Heart left ventricle (tissue), 16 donors: ENCODE results near the gene C13orf46. TPM values are rescaled to one million over a fixed set of nuclear protein-coding genes. Genes with fewer than 3 reads are reported as not detected.

Experiments
- ATAC-seq, 4 donors: fragments of 200-7000 bp; cut with Tn5 transposase; one replicate each; pipeline ENCODE4 v1.9.1; 2020 to 2022; ENCODE audit warnings: moderate library complexity in 4 of 4, mild to moderate bottlenecking in 3 of 4, moderate number of reproducible peaks in 1 of 4
- DNase-seq, 5 donors: peaks; one replicate each; pipeline ENCODE4 v3.0.0-alpha.2; 2020
- H3K27ac ChIP-seq, 12 donors: fragments of 200-600 bp; sonication (generic) in 4 of 12; one replicate each; pipeline versions ENCODE4 v1.5.0 to v1.8.0; 2016 to 2022; ENCODE audit warnings: mild to moderate bottlenecking in 2 of 12
- H3K27me3 ChIP-seq, 9 donors: fragments of 200-600 bp; sonication (generic) in 2 of 9; one replicate each; pipeline versions ENCODE4 v1.5.1 to v1.8.0; 2016 to 2022; ENCODE audit warnings: mild to moderate bottlenecking in 3 of 9
- H3K36me3 ChIP-seq, 9 donors: fragments of 200-600 bp; sonication (generic) in 2 of 9; one replicate each; pipeline versions ENCODE4 v1.5.0 to v1.8.0; 2018 to 2022; ENCODE audit warnings: mild to moderate bottlenecking in 2 of 9
- H3K4me1 ChIP-seq, 12 donors: fragments of 200-600 bp; sonication (generic) in 4 of 12; one replicate each; pipeline versions ENCODE4 v1.5.0 to v1.8.0; 2016 to 2022; ENCODE audit warnings: mild to moderate bottlenecking in 3 of 12
- H3K4me3 ChIP-seq, 12 donors: fragments of 200-600 bp; sonication (generic) in 4 of 12; one replicate each; pipeline versions ENCODE4 v1.5.0 to v1.8.0; 2017 to 2022; ENCODE audit warnings: mild to moderate bottlenecking in 9 of 12, moderate library complexity in 4 of 12
- H3K9me3 ChIP-seq, 12 donors: fragments of 200-600 bp; sonication (generic) in 4 of 12; one replicate each; pipeline versions ENCODE4 v1.5.0 to v1.8.0; 2016 to 2022; ENCODE audit warnings: mild to moderate bottlenecking in 1 of 12
- POLR2A ChIP-seq, 2 donors: fragments of 450-650 bp; IDR thresholded peaks; one replicate each; pipeline ENCODE4 v1.6.1; 2017; ENCODE audit warnings: antibody characterized with exemption in 2 of 2, mild to moderate bottlenecking in 2 of 2, moderate library complexity in 2 of 2
- WGBS, 4 donors: extraction: QIAGEN DNeasy Blood & Tissue Kit in 2 of 4; methylation state at CpG; one replicate each; pipeline versions ENCODE4 v1.1.5 to v1.1.7; 2013 to 2018; 5-methylcytosine and 5-hydroxymethylcytosine counted together
- intact Hi-C, 10 donors: fragments of 100-400 bp; cut with DNase I; formaldehyde crosslinking; loops; one replicate each; pipeline versions ENCODE4 v1.11.1 to v1.14.2; 2022
- polyA plus RNA-seq, 2 donors: library from polyadenylated mRNA; stranded (reverse); fragments of 200-250 nt; gene quantifications; one replicate each; pipeline ENCODE4 v1.2.3, GENCODE V29; 2013
- total RNA-seq, 9 donors: library from RNA; depleted of rRNA in 2 of 9; stranded (reverse); fragments of >200 nt in 2 of 9; fragmentation: NEBNext Ultra II Directional in 3 of 9; extraction: Animal tissue kit (Norgen Biotek cat#: 25700) in 3 of 9; gene quantifications; one replicate each; pipeline versions ENCODE4 v1.1.0 to v1.2.4, GENCODE V29; 2016 to 2023
- TF ChIP-seq, protein P1 (sequence below), 12 donors: fragments of 200-600 bp; sonication (generic) in 4 of 12; IDR thresholded peaks; one replicate each; pipeline versions ENCODE4 v1.5.0 to v1.8.0; 2018 to 2022; ENCODE audit warnings: antibody characterized with exemption in 12 of 12, mild to moderate bottlenecking in 5 of 12
- donor health status: ischemic (EF 13 %, LVEDD 7.1; RV severe dilation, severe dysfunction).
- donor health status: healthy with polysubstance abuse.
- donor health status: DM: no; HTN: yes; CAD: no.
- donor health status: DM: no; HTN: no; CAD: no.
- donor health status: ischemic (EF 25% LVEDD 6.9; RV normal size, moderate dysfunction).
- donor health status: ischemic (EF 25% LVEDD 5.7; RV mildly dilated, moderate dysfunction).
- donor health status: healthy.
- donor health status: DM: yes; HTN: yes; CAD: no.
- donor health status: ischemic (EF 35%, LVEDD 5.7; RV mildly dilated, moderate dysfunction).
- donor health status: nonischemic (EF 11% LVEDD 7.7; RV severe dilation, severe dysfunction).
- donor health status: DM: yes; HTN: yes; CAD: no.
- donor health status: PGD.
- donor health status: ischemic (EF 29% LVEDD 5.4; RV normal size, mild dysfunction).
- donor health status: nonischemic (EF 23%, LVEDD 6.1; RV moderate dilation, normal function).

Gene C13orf46
- total and polyA plus RNA-seq, 11 donors = 0.07 to 3.1 (median 0.28) TPM; not detected in 1

DNA sequence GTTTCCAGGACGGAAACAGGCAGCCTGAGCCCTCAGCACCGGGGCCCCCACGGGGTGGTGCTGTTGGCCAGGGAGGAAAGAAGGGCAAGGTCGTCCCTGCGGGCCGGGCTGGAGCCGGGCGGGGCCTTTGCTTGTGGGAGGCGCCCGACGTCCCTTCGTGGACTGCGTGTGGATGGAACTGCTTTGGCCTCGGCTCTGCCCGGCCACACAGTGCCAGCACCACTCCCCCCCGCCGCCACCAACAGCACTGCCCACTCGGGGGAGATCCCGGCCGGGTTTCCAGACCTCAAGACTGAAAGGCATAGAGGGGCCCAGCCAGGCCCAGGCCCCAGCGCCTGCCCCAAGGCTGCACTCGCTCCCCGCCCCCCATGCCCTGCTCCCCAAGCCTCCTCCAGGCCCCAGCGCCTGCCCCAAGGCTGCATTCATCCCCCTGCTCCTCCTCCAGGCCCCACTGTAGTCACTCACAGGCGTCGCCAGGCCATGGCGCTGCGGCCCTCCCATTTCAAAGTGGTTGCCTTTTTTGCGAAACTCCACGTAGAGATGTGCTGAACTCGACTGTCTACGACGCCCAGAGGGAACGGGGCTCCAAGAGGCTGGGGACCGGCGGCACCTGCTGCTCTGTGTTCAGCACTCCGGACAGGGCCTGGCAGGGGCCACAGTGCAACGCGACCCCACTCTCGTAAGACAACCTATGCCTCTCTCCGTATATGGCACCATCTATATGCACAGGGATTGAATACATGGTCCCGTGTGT lies 22.5 kb downstream of the C13orf46 start:
- no peaks in the 10 kb centered on the region for H3K27me3 ChIP-seq
- H3K9me3 ChIP-seq = no peaks in the 10 kb centered on the region
- no peaks in the 10 kb centered on the region for H3K36me3 ChIP-seq
- peaks cover 0 to 20% (median 10%) of the 10 kb centered on the region in 12 donors for H3K4me1 ChIP-seq
- peak; percentile 84 to 92 (median 88) for DNase-seq
- TF ChIP-seq, protein P1, sequence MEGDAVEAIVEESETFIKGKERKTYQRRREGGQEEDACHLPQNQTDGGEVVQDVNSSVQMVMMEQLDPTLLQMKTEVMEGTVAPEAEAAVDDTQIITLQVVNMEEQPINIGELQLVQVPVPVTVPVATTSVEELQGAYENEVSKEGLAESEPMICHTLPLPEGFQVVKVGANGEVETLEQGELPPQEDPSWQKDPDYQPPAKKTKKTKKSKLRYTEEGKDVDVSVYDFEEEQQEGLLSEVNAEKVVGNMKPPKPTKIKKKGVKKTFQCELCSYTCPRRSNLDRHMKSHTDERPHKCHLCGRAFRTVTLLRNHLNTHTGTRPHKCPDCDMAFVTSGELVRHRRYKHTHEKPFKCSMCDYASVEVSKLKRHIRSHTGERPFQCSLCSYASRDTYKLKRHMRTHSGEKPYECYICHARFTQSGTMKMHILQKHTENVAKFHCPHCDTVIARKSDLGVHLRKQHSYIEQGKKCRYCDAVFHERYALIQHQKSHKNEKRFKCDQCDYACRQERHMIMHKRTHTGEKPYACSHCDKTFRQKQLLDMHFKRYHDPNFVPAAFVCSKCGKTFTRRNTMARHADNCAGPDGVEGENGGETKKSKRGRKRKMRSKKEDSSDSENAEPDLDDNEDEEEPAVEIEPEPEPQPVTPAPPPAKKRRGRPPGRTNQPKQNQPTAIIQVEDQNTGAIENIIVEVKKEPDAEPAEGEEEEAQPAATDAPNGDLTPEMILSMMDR (IDR thresholded peaks at IDR 0.05) = peak; percentile 71 to 93 (median 86)
- no peak for TF ChIP-seq POLR2A (IDR thresholded peaks at IDR 0.05)
- intact Hi-C loops = loop anchor here (1.0 to 2.0 kb wide), 4 partner anchors 179 to 276 kb away; no protein-coding TSS in a partner anchor
- H3K4me3 ChIP-seq = peak overlapping the region in 6 of 12 donors; percentile 8 to 35 (median 24)
- H3K27ac ChIP-seq = peak overlapping the region in 1 of 12 donors; percentile 13
- ATAC-seq = peak; percentile 82 to 97 (median 94)
- 38 to 51% (median 42%) methylated on average over 17 to 42 of the region's 42 CpGs for WGBS, 4 donors

DNA sequence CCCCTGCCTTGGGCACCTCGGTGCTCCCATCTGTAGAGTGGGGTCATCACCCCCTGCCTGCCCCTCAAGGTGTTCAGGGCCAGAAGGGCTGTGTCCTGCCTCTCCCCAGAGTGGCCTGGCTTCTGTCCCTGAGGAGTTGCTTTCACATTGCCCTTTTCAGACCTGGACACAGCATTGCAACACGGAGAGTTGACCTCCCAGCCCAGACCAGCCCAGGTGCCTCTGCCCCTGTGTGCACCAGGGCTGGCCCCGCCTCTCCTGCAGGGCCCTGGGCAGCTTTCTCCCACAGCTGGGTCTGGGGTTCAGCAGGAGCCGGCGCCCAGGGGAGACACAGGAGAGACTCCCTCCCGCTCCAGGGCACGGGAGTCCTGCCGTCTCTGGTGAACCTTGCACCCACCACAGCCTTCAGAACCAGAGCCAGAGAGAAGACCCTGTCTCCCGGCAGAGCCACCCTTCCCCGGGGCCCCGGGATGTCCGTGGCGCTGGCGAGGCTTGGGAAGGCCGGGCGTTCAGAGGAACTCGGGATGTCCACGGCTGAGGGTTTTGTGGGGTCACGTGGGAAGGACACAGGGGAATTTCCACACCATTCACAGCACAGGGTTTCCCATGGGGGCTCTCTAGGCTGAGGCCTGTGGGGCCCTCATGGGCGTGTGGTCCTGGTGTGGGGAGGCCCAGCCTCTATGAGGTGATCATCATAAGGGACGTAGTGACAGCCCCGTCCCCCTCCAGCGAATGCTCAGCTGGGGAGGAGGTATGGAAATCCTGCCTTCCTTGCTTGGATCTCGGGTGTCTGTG lies 23.2 kb downstream of the C13orf46 start:
- H3K36me3 ChIP-seq = no peaks in the 10 kb centered on the region
- peaks cover 0 to 20% (median 10%) of the 10 kb centered on the region in 12 donors for H3K4me1 ChIP-seq
- intact Hi-C loops = loop anchor here (1.0 to 2.0 kb wide), 4 partner anchors 180 to 277 kb away; no protein-coding TSS in a partner anchor
- WGBS, 4 donors = 57 to 63% (median 60%) methylated on average over 13 to 24 of the region's 24 CpGs
- H3K27me3 ChIP-seq = no peaks in the 10 kb centered on the region
- peak; percentile 3 to 15 (median 12) for ATAC-seq
- TF ChIP-seq POLR2A (IDR thresholded peaks at IDR 0.05) = no peak
- peak in 3 of 5 donors; percentile 28 to 59 (median 29) for DNase-seq
- no peak overlapping the region for H3K27ac ChIP-seq
- peak overlapping the region in 3 of 12 donors; percentile 8 to 33 (median 20) for H3K4me3 ChIP-seq
- no peaks in the 10 kb centered on the region for H3K9me3 ChIP-seq

DNA sequence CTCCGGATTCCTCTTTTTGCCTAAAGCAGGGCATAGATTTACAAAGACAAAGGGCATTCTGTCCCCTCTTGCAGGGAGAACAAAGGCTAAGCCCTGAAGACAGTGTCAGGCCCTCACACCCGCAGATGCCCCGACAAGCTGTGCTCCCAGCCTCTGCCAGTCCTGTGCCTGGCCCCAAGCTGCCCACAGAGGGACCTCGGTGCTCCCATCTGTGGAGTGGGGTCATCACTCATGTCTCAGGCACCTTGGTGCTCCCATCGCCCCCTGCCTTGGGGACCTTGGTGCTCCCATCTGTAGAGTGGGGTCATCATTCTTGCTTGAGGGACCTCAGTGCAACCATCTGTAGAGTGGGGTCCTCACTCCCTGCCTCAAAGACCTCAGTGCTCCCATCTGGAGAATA lies 24.3 kb downstream of the C13orf46 start:
- no peak overlapping the region for H3K4me3 ChIP-seq
- peak in 2 of 5 donors; percentile 18 to 45 for DNase-seq
- no peaks in the 10 kb centered on the region for H3K9me3 ChIP-seq
- H3K4me1 ChIP-seq = peaks cover 0 to 20% (median 10%) of the 10 kb centered on the region in 12 donors
- no peak overlapping the region for H3K27ac ChIP-seq
- H3K36me3 ChIP-seq = no peaks in the 10 kb centered on the region
- H3K27me3 ChIP-seq = no peaks in the 10 kb centered on the region
- WGBS, 4 donors = 88 to 95% (median 93%) methylated on average over 4 to 5 of the region's 5 CpGs
- ATAC-seq = no peak
- TF ChIP-seq POLR2A (IDR thresholded peaks at IDR 0.05) = no peak
- TF ChIP-seq, protein P1 (IDR thresholded peaks at IDR 0.05) = no peak
- intact Hi-C loops = loop anchor here in 4 of 10 donors (2.0 to 5.0 kb wide), 2 partner anchors 132 to 133 kb away; no protein-coding TSS in a partner anchor

DNA sequence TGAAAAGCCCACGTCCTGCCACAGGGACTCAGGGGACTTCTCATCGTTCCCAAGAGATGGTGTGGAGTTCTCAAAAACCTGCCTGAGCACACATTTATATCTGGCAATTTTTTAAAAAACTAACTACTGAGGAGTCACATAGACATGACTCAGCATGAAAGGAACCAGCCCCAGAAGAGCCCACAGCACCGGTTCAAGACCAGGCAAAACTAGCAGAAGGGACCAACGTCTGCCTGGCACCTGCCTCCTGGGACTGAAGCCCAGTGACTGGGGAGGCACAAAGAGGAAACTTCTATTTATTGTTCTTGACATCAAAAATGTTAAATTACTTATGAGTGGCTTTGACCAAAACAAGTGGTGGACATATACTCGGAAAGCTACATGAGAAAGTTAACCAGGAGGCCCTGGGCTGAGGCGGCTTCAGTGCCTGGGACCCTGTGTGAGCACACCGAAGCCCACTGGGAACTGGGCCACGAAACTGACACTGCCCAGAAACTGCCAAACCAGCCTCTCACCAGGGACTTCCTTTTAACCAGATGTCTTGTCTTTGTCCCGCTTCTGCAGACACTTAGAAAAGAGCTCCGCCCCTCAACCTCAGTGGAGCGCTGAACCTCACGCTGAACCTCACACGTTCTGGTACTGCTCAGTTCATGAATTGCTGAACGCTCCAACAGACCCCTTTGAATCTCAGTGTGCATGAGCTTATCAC lies 25.7 kb downstream of the C13orf46 start:
- intact Hi-C loops = loop anchor here in 4 of 10 donors (2.0 to 5.0 kb wide), 2 partner anchors 131 kb away; no protein-coding TSS in a partner anchor
- peaks cover 0 to 20% (median 10%) of the 10 kb centered on the region in 12 donors for H3K4me1 ChIP-seq
- H3K27ac ChIP-seq = no peak overlapping the region
- WGBS, 4 donors = 79 to 84% (median 81%) methylated on average over 14 of the region's 14 CpGs
- no peak overlapping the region for H3K4me3 ChIP-seq
- no peak for TF ChIP-seq POLR2A (IDR thresholded peaks at IDR 0.05)
- TF ChIP-seq, protein P1 (IDR thresholded peaks at IDR 0.05) = no peak
- H3K9me3 ChIP-seq = no peaks in the 10 kb centered on the region
- no peaks in the 10 kb centered on the region for H3K36me3 ChIP-seq
- no peak for ATAC-seq
- no peaks in the 10 kb centered on the region for H3K27me3 ChIP-seq
- DNase-seq = peak in 2 of 5 donors; percentile 18 to 22
